ENCODE measurements around the gene CYS1.
A peak's percentile ranks its signal among the peaks of the same experiment; 100 is the strongest.
"Not testable (repeated sequence)": the region's sequence is repeated elsewhere in the genome, so short reads cannot be mapped to it uniquely, and the experiment has no call there.

Gene CYS1

GRCh38 chr2:10097352-10098148 lies 17.3 kb upstream of the CYS1 start:
- DNase-seq = peak; percentile 86
- Histone ChIP-seq H3K9me3 (ENCODE audit: severe bottlenecking) (no peaks in the 10 kb centered on the region), H3K27me3 (ENCODE audit: insufficient read depth, low read depth, severe bottlenecking) (no peaks in the 10 kb centered on the region), H3K27ac (no peak overlapping the region), H3K4me3 (ENCODE audit: low read depth, low read length) (no peak overlapping the region), H3K36me3 (no peaks in the 10 kb centered on the region)
- peak; percentile 97 for TF ChIP-seq CTCF (IDR thresholded peaks at IDR 0.05; ENCODE audit: low read depth, low read length)

- Histone ChIP-seq H3K9me3 (ENCODE audit: severe bottlenecking) (no peaks in the 10 kb centered on the region), H3K36me3 (no peaks in the 10 kb centered on the region), H3K27me3 (ENCODE audit: insufficient read depth, low read depth, severe bottlenecking) (no peaks in the 10 kb centered on the region), H3K4me3 (ENCODE audit: low read depth, low read length) (no peak overlapping the region), H3K27ac (no peak overlapping the region)
- no peak for TF ChIP-seq CTCF (IDR thresholded peaks at IDR 0.05; ENCODE audit: low read depth, low read length)
- DNase-seq = no peak
Observed at GRCh38 chr2:10096641-10097040, 16.4 kb upstream of the CYS1 start.

GRCh38 chr2:10095175-10095574 lies 15.0 kb upstream of the CYS1 start:
- Histone ChIP-seq H3K27me3 (ENCODE audit: insufficient read depth, low read depth, severe bottlenecking) (no peaks in the 10 kb centered on the region), H3K27ac (no peak overlapping the region), H3K9me3 (ENCODE audit: severe bottlenecking) (no peaks in the 10 kb centered on the region), H3K36me3 (no peaks in the 10 kb centered on the region), H3K4me3 (ENCODE audit: low read depth, low read length) (no peak overlapping the region)
- no peak for TF ChIP-seq CTCF (IDR thresholded peaks at IDR 0.05; ENCODE audit: low read depth, low read length)
- DNase-seq = no peak

- no peak overlapping the region for H3K27ac ChIP-seq
- H3K27me3 ChIP-seq (ENCODE audit: insufficient read depth, low read depth, severe bottlenecking) = no peaks in the 10 kb centered on the region
- DNase-seq = peak; percentile 92
- no peaks in the 10 kb centered on the region for H3K9me3 ChIP-seq (ENCODE audit: severe bottlenecking)
- no peaks in the 10 kb centered on the region for H3K36me3 ChIP-seq
- peak; percentile 34 for TF ChIP-seq CTCF (IDR thresholded peaks at IDR 0.05; ENCODE audit: low read depth, low read length)
- no peak overlapping the region; the same call in 1 of the 2 replicates for H3K4me3 ChIP-seq (ENCODE audit: low read depth, low read length)
Observed at GRCh38 chr2:10094271-10094814, 14.1 kb upstream of the CYS1 start.

GRCh38 chr2:10091889-10092244 lies 11.7 kb upstream of the CYS1 start:
- not testable (repeated sequence) for H3K27ac ChIP-seq; H3K36me3 ChIP-seq; H3K4me3 ChIP-seq (ENCODE audit: low read depth, low read length); H3K27me3 ChIP-seq (ENCODE audit: insufficient read depth, low read depth, severe bottlenecking); DNase-seq; H3K9me3 ChIP-seq (ENCODE audit: severe bottlenecking)

GRCh38 chr2:10091182-10091888 lies 11.1 kb upstream of the CYS1 start:
- Histone ChIP-seq H3K27ac (no peak overlapping the region), H3K36me3 (no peaks in the 10 kb centered on the region), H3K4me3 (ENCODE audit: low read depth, low read length) (no peak overlapping the region), H3K27me3 (ENCODE audit: insufficient read depth, low read depth, severe bottlenecking) (no peaks in the 10 kb centered on the region), H3K9me3 (ENCODE audit: severe bottlenecking) (no peaks in the 10 kb centered on the region)
- DNase-seq = no peak
- TF ChIP-seq CTCF (IDR thresholded peaks at IDR 0.05; ENCODE audit: low read depth, low read length) = no peak
